ENCODE results near the gene KLHL36. TPM values are rescaled to one million over a fixed set of nuclear protein-coding genes. Genes with fewer than 3 reads are reported as not detected.

KLHL36 gene
- total and polyA plus RNA-seq, 2 donors from 2014 or later = 13.7 to 76.6 TPM

DNA sequence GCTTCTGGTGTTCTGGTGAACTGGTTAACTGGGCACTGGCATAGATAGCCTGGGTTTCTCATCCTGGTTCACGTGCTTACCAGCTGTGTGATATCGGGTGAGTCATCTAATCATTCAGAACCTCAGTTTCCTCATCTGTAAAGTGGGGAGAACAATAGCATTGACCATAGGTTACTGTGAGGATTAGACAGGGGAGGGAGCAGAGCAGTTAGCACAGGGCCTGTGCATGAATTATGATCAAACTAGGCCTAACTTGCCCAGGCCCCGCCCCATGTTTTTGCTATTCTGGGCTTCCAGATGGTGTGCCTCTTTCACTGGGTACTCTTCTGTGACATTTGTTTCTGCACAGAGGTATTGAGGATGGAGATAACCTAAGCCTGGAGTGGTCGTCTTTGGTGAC lies 4.6 kb upstream of the KLHL36 start:
- H3K4me3 ChIP-seq (ENCODE audit: low read length in 3 of 3) = no peak overlapping the region
- DNase-seq = no peak
- H3K27ac ChIP-seq (ENCODE audit: low read depth in 2 of 2, low read length in 2 of 2) = peak overlapping the region in 1 of 2 donors; percentile 20
- TF ChIP-seq, protein P1, sequence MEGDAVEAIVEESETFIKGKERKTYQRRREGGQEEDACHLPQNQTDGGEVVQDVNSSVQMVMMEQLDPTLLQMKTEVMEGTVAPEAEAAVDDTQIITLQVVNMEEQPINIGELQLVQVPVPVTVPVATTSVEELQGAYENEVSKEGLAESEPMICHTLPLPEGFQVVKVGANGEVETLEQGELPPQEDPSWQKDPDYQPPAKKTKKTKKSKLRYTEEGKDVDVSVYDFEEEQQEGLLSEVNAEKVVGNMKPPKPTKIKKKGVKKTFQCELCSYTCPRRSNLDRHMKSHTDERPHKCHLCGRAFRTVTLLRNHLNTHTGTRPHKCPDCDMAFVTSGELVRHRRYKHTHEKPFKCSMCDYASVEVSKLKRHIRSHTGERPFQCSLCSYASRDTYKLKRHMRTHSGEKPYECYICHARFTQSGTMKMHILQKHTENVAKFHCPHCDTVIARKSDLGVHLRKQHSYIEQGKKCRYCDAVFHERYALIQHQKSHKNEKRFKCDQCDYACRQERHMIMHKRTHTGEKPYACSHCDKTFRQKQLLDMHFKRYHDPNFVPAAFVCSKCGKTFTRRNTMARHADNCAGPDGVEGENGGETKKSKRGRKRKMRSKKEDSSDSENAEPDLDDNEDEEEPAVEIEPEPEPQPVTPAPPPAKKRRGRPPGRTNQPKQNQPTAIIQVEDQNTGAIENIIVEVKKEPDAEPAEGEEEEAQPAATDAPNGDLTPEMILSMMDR (IDR thresholded peaks at IDR 0.05; ENCODE audit: borderline replicate concordance, extremely low read depth, insufficient read depth) = no peak
- H3K9ac ChIP-seq (ENCODE audit: low read length in 3 of 3) = no peak overlapping the region
- no peaks in the 10 kb centered on the region for H3K9me3 ChIP-seq (ENCODE audit: control insufficient read depth in 2 of 3, insufficient read depth in 1 of 3, low read length in 3 of 3)
- no peaks in the 10 kb centered on the region for H3K27me3 ChIP-seq (ENCODE audit: control insufficient read depth, insufficient read depth, low read length)
- H3K4me1 ChIP-seq (ENCODE audit: control insufficient read depth in 2 of 3, insufficient read depth in 2 of 3, low read depth in 1 of 3, low read length in 3 of 3) = peaks cover 0 to 21% (median 15%) of the 10 kb centered on the region in 3 donors
- H3K36me3 ChIP-seq (ENCODE audit: control insufficient read depth in 2 of 3, insufficient read depth in 3 of 3, low read length in 3 of 3) = no peaks in the 10 kb centered on the region
- FAIRE-seq = no peak
- intact Hi-C loops (cut with DNase I) = no loop called here

DNA sequence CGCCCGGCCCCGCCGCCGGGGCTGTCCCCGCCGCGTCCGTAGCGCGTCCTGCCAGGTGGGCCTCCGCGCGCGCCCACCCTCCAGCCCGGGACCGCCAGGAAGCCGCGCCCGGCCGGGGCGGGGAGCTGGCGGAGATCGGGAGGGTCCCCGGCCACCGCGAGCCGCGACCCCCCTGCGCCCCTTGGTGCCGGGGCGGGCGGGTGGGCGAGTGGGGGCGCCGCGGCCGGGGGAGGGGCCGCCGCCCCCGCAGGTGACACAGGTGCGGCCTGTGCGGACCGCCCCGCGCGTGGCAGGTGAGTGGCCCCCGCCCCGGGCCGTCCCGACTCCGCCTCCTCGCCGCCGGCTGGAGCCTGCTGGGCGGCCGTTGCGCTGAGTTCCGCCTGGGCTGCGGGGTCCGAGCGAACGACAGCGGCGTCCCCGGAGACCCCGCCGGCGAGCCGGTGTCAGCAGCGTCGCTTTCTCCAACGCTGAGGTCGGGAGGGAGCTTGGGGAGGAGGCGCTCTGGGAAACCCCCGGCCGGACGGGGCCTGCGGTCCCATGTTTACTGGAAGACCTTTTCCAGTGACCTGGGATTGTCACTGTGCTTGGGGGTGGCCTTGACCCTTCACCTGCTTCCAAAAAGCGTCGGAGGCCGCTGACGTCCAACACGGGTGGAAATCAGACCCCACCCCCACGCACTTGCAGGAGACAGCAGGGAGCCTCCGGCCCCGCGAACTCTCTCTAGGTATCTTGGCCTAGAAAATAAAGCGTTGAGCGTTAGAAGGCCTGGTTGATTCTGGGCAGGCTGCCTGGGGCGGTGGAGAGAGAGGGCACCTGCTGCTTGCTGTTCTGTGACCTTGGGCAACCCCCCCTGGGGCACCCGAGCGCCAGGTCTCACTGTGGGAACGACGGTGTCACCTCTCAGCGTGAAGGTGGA lies 542 bp downstream of the KLHL36 start:
- peak overlapping the region; percentile 81 to 85 for H3K27ac ChIP-seq (ENCODE audit: low read depth in 2 of 2, low read length in 2 of 2)
- peak; percentile 41 to 88 (median 60) for DNase-seq
- intact Hi-C loops (cut with DNase I) = no loop called here
- FAIRE-seq = no peak
- H3K4me3 ChIP-seq (ENCODE audit: low read length in 3 of 3) = peak overlapping the region; percentile 33 to 83 (median 77)
- H3K27me3 ChIP-seq (ENCODE audit: control insufficient read depth, insufficient read depth, low read length) = no peaks in the 10 kb centered on the region
- H3K9me3 ChIP-seq (ENCODE audit: control insufficient read depth in 2 of 3, insufficient read depth in 1 of 3, low read length in 3 of 3) = no peaks in the 10 kb centered on the region
- peaks cover 0 to 12% (median 6%) of the 10 kb centered on the region in 3 donors for H3K4me1 ChIP-seq (ENCODE audit: control insufficient read depth in 2 of 3, insufficient read depth in 2 of 3, low read depth in 1 of 3, low read length in 3 of 3)
- H3K9ac ChIP-seq (ENCODE audit: low read length in 3 of 3) = peak overlapping the region in 2 of 3 donors; percentile 82 to 94
- TF ChIP-seq, protein P1 (IDR thresholded peaks at IDR 0.05; ENCODE audit: borderline replicate concordance, extremely low read depth, insufficient read depth) = no peak
- peaks cover 0 to 16% (median 5%) of the 10 kb centered on the region in 3 donors for H3K36me3 ChIP-seq (ENCODE audit: control insufficient read depth in 2 of 3, insufficient read depth in 3 of 3, low read length in 3 of 3)

DNA sequence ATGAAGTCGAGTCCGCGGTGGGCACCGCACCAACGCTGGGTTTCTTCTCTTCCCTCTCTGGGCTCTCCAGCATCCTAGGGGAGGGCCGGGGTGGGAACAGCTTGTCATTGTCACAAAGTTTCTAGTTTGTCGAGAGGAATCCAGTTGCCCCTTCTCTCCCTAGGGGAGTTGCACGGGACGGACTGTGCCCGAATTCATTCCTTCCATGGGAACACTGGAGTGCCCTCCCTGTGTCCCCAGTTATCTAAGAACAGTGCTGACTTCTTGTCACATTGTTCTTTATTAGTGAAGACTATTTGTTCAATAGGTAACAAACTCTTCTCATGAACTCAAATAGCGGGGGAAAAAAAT lies 1.2 kb downstream of the KLHL36 start:
- TF ChIP-seq, protein P1 (IDR thresholded peaks at IDR 0.05; ENCODE audit: borderline replicate concordance, extremely low read depth, insufficient read depth) = no peak
- DNase-seq = no peak
- Histone ChIP-seq H3K27ac (ENCODE audit: low read depth in 2 of 2, low read length in 2 of 2) (peak overlapping the region; percentile 81 to 85), H3K27me3 (ENCODE audit: control insufficient read depth, insufficient read depth, low read length) (no peaks in the 10 kb centered on the region), H3K4me3 (ENCODE audit: low read length in 3 of 3) (peak overlapping the region; percentile 33 to 83 (median 77)), H3K36me3 (ENCODE audit: control insufficient read depth in 2 of 3, insufficient read depth in 3 of 3, low read length in 3 of 3) (peaks cover 0 to 16% (median 5%) of the 10 kb centered on the region in 3 donors), H3K9ac (ENCODE audit: low read length in 3 of 3) (peak overlapping the region in 1 of 3 donors; percentile 94), H3K9me3 (ENCODE audit: control insufficient read depth in 2 of 3, insufficient read depth in 1 of 3, low read length in 3 of 3) (no peaks in the 10 kb centered on the region), H3K4me1 (ENCODE audit: control insufficient read depth in 2 of 3, insufficient read depth in 2 of 3, low read depth in 1 of 3, low read length in 3 of 3) (peaks cover 0 to 12% (median 6%) of the 10 kb centered on the region in 3 donors)
- no peak for FAIRE-seq
- intact Hi-C loops (cut with DNase I) = no loop called here

Measured in kidney (tissue), 14 donors.